ENCODE results near the gene TACO1. TPM values are rescaled to one million over a fixed set of nuclear protein-coding genes. Genes with fewer than 3 reads are reported as not detected.

Gene TACO1
- polyA plus RNA-seq, 1 donor (not counting 4 experiments of a cell fraction or from before 2014, with no cell fraction given), result 23.5 TPM

DNA sequence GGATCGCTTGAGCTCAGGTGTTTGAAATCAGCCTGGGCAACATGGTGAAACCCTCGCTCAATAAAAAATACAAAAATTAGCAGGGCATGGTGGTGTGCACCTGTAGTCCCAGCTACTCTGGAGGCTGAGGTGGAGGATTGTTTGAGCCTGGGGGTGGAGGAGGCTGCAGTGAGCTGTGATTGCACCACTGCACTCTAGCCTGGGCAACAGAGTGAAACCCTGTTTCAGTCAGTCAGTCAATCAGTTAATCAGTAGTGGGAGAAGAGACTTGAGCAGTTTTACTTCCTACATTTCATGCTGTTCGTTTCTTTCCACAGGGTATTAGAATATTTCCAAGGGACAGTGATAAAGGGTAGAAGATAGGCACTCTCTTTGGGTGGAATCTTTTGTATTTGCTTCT lies 30.4 kb downstream of the TACO1 start:
- TF ChIP-seq EZH2 (IDR thresholded peaks at IDR 0.05; ENCODE audit: low read length), result no peak
- TF ChIP-seq, protein P1, sequence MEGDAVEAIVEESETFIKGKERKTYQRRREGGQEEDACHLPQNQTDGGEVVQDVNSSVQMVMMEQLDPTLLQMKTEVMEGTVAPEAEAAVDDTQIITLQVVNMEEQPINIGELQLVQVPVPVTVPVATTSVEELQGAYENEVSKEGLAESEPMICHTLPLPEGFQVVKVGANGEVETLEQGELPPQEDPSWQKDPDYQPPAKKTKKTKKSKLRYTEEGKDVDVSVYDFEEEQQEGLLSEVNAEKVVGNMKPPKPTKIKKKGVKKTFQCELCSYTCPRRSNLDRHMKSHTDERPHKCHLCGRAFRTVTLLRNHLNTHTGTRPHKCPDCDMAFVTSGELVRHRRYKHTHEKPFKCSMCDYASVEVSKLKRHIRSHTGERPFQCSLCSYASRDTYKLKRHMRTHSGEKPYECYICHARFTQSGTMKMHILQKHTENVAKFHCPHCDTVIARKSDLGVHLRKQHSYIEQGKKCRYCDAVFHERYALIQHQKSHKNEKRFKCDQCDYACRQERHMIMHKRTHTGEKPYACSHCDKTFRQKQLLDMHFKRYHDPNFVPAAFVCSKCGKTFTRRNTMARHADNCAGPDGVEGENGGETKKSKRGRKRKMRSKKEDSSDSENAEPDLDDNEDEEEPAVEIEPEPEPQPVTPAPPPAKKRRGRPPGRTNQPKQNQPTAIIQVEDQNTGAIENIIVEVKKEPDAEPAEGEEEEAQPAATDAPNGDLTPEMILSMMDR (optimal IDR thresholded peaks at IDR 0.05 in 1 of 3, IDR thresholded peaks at IDR 0.05 in 1 of 3, conservative IDR thresholded peaks at IDR 0.05 in 1 of 3; ENCODE audit: extremely low read depth in 1 of 3, insufficient read depth in 2 of 3, low read length in 3 of 3), result no peak
- Histone ChIP-seq H4K20me1 (ENCODE audit: control insufficient read depth, extremely low read depth, insufficient read depth, low read length) (no peaks in the 10 kb centered on the region), H2AFZ (ENCODE audit: control insufficient read depth, low read length) (no peak overlapping the region), H3K36me3 (ENCODE audit: control insufficient read depth in 2 of 2, extremely low read depth in 1 of 2, insufficient read depth in 2 of 2, low read length in 2 of 2) (peaks cover 0 to 16% of the 10 kb centered on the region in 2 experiments), H3K9ac (ENCODE audit: control insufficient read depth, extremely low read depth, insufficient read depth, low read length) (no peak overlapping the region), H3K4me2 (ENCODE audit: control insufficient read depth, extremely low read depth, insufficient read depth, low read depth, low read length) (no peak overlapping the region), H3K9me3 (ENCODE audit: control insufficient read depth, low read depth, low read length) (no peaks in the 10 kb centered on the region), H3K79me2 (ENCODE audit: control insufficient read depth, insufficient read depth, low read length) (peaks cover 11% of the 10 kb centered on the region), H3K4me1 (ENCODE audit: control insufficient read depth, extremely low read depth, insufficient read depth, low read length) (no peaks in the 10 kb centered on the region), H3K27ac (ENCODE audit: control insufficient read depth, insufficient read depth, low read length) (no peak overlapping the region), H3K27me3 (ENCODE audit: control insufficient read depth, extremely low read depth, insufficient read depth, low read length) (no peaks in the 10 kb centered on the region), H3K4me3 (ENCODE audit: control insufficient read depth in 2 of 3, extremely low read depth in 1 of 3, insufficient read depth in 2 of 3, low read depth in 1 of 3, low read length in 3 of 3) (no peak overlapping the region), H3K9me1 (ENCODE audit: control insufficient read depth, extremely low read depth, insufficient read depth, low read length) (no peaks in the 10 kb centered on the region)
- no peak for FAIRE-seq
- dilution Hi-C loops (cut with MboI; ENCODE audit: extremely low pct_ligation_motif_present, low sequenced_read_pairs), result no loop called here
- no peak for DNase-seq (ENCODE audit: low read depth, low spot score)

DNA sequence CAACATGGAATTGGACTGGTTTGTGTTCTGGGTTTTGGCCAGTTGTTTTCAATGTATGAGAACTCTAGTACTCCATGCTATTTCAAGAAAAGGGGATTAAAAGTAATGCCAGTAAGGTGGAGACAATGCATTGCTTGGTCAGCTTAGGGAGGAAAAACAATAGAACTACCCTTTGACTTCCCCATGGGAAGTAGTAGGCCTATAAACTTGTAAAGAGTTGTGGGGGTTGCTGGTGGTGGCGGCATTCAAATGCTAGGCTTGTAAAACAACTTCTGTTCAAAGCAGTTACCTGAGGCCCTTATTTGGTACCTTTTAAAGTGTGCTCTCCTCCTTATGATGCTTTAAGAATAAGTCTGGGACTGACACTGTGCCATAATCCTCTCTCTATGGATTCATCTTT lies 30.9 kb downstream of the TACO1 start:
- DNase-seq (ENCODE audit: low read depth, low spot score) (no peak), FAIRE-seq (no peak)
- H3K36me3 ChIP-seq (ENCODE audit: control insufficient read depth in 2 of 2, extremely low read depth in 1 of 2, insufficient read depth in 2 of 2, low read length in 2 of 2), result peaks cover 3 to 22% of the 10 kb centered on the region in 2 experiments
- no peaks in the 10 kb centered on the region for H3K9me3 ChIP-seq (ENCODE audit: control insufficient read depth, low read depth, low read length)
- H3K9ac ChIP-seq (ENCODE audit: control insufficient read depth, extremely low read depth, insufficient read depth, low read length), result no peak overlapping the region
- H3K27me3 ChIP-seq (ENCODE audit: control insufficient read depth, extremely low read depth, insufficient read depth, low read length), result no peaks in the 10 kb centered on the region
- H4K20me1 ChIP-seq (ENCODE audit: control insufficient read depth, extremely low read depth, insufficient read depth, low read length), result no peaks in the 10 kb centered on the region
- H3K4me1 ChIP-seq (ENCODE audit: control insufficient read depth, extremely low read depth, insufficient read depth, low read length), result no peaks in the 10 kb centered on the region
- H3K79me2 ChIP-seq (ENCODE audit: control insufficient read depth, insufficient read depth, low read length), result peaks cover 7% of the 10 kb centered on the region
- H3K4me2 ChIP-seq (ENCODE audit: control insufficient read depth, extremely low read depth, insufficient read depth, low read depth, low read length), result no peak overlapping the region
- dilution Hi-C loops (cut with MboI; ENCODE audit: extremely low pct_ligation_motif_present, low sequenced_read_pairs), result no loop called here
- H2AFZ ChIP-seq (ENCODE audit: control insufficient read depth, low read length), result no peak overlapping the region
- no peaks in the 10 kb centered on the region for H3K9me1 ChIP-seq (ENCODE audit: control insufficient read depth, extremely low read depth, insufficient read depth, low read length)
- TF ChIP-seq, protein P1 (optimal IDR thresholded peaks at IDR 0.05 in 1 of 3, IDR thresholded peaks at IDR 0.05 in 1 of 3, conservative IDR thresholded peaks at IDR 0.05 in 1 of 3; ENCODE audit: extremely low read depth in 1 of 3, insufficient read depth in 2 of 3, low read length in 3 of 3), result no peak
- TF ChIP-seq EZH2 (IDR thresholded peaks at IDR 0.05; ENCODE audit: low read length), result no peak
- H3K4me3 ChIP-seq (ENCODE audit: control insufficient read depth in 2 of 3, extremely low read depth in 1 of 3, insufficient read depth in 2 of 3, low read depth in 1 of 3, low read length in 3 of 3), result no peak overlapping the region
- H3K27ac ChIP-seq (ENCODE audit: control insufficient read depth, insufficient read depth, low read length), result no peak overlapping the region

Measured in keratinocyte (primary cell).